Measurements from ENCODE around the gene STRADA.

STRADA gene

GRCh38 chr17:63681530-63681929, 60.1 kb downstream of the STRADA start:
- no peak for DNase-seq

- DNase-seq: no peak
Measured at GRCh38 chr17:63680700-63681099, 60.9 kb downstream of the STRADA start.

GRCh38 chr17:63679214-63679613, 62.4 kb downstream of the STRADA start:
- DNase-seq: no peak

- no peak for DNase-seq
Measured at GRCh38 chr17:63676584-63676983, 65.0 kb downstream of the STRADA start.

- DNase-seq: no peak
Measured at GRCh38 chr17:63675607-63676546, 65.7 kb downstream of the STRADA start.

GRCh38 chr17:63675231-63675606, 66.4 kb downstream of the STRADA start:
- no peak for DNase-seq

- DNase-seq: no peak
Measured at GRCh38 chr17:63672856-63673255, 68.7 kb downstream of the STRADA start.

GRCh38 chr17:63665527-63666214, 75.9 kb downstream of the STRADA start:
- peak; percentile 85 for DNase-seq

- no peak for DNase-seq
Measured at GRCh38 chr17:63659850-63660249, 81.7 kb downstream of the STRADA start.

GRCh38 chr17:63658366-63658765, 83.2 kb downstream of the STRADA start:
- no peak for DNase-seq

- no peak for DNase-seq
Measured at GRCh38 chr17:63657786-63658185, 83.8 kb downstream of the STRADA start.

- DNase-seq: no peak
Measured at GRCh38 chr17:63653050-63653449, 88.5 kb downstream of the STRADA start.

Data from KG1 (cell line).